Measurements from ENCODE around the gene AKNA.
A peak's percentile ranks its signal among the peaks of the same experiment; 100 is the strongest.

The AKNA gene

GRCh38 chr9:114291064-114291474 lies 96.7 kb downstream of the AKNA start:
- TF ChIP-seq EZH2 (IDR thresholded peaks at IDR 0.05; ENCODE audit: borderline replicate concordance, low read length) (no peak), CTCF (IDR thresholded peaks at IDR 0.05; ENCODE audit: low read length) (peak; percentile 91)
- no peaks in the 10 kb centered on the region for H3K36me3 ChIP-seq (ENCODE audit: insufficient read depth, low read length)
- H3K27ac ChIP-seq (ENCODE audit: low read depth, low read length, poor library complexity, severe bottlenecking) = no peak overlapping the region

GRCh38 chr9:114290561-114290986 lies 97.2 kb downstream of the AKNA start:
- Histone ChIP-seq H3K27ac (ENCODE audit: low read depth, low read length, poor library complexity, severe bottlenecking) (no peak overlapping the region), H3K4me3 (ENCODE audit: low read depth, low read length, poor library complexity, severe bottlenecking) (no peak overlapping the region), H3K9me3 (ENCODE audit: low read length) (peaks cover 7% of the 10 kb centered on the region; the same call in 1 of the 2 replicates), H2AFZ (ENCODE audit: low read length) (no peak overlapping the region), H3K36me3 (ENCODE audit: insufficient read depth, low read length) (no peaks in the 10 kb centered on the region), H3K9ac (ENCODE audit: low read length) (no peak overlapping the region), H3K27me3 (ENCODE audit: insufficient read depth, low read length) (no peaks in the 10 kb centered on the region), H3K4me2 (ENCODE audit: low read length) (no peak overlapping the region), H3K79me2 (ENCODE audit: insufficient read depth, low read length) (no peaks in the 10 kb centered on the region), H3K9me2 (ENCODE audit: low read depth, low read length) (no peaks in the 10 kb centered on the region), H3F3A (ENCODE audit: insufficient read depth, low read length) (no peaks in the 10 kb centered on the region), H3K4me1 (ENCODE audit: insufficient read depth, low read length, severe bottlenecking) (no peaks in the 10 kb centered on the region), H4K20me1 (ENCODE audit: insufficient read depth, low read length) (no peaks in the 10 kb centered on the region)
- no peak for TF ChIP-seq EZH2 (IDR thresholded peaks at IDR 0.05; ENCODE audit: borderline replicate concordance, low read length)
- TF ChIP-seq CTCF (IDR thresholded peaks at IDR 0.05; ENCODE audit: low read length) = no peak

More at GRCh38 chr9:114291064-114291474, 96.7 kb downstream of the AKNA start:
- H3K4me2 ChIP-seq (ENCODE audit: low read length) = no peak overlapping the region
- H4K20me1 ChIP-seq (ENCODE audit: insufficient read depth, low read length) = no peaks in the 10 kb centered on the region
- no peaks in the 10 kb centered on the region for H3K79me2 ChIP-seq (ENCODE audit: insufficient read depth, low read length)
- H3K9ac ChIP-seq (ENCODE audit: low read length) = no peak overlapping the region
- H3K9me3 ChIP-seq (ENCODE audit: low read length) = peaks cover 7% of the 10 kb centered on the region; the same call in 1 of the 2 replicates
- H3K4me1 ChIP-seq (ENCODE audit: insufficient read depth, low read length, severe bottlenecking) = no peaks in the 10 kb centered on the region
- no peak overlapping the region for H2AFZ ChIP-seq (ENCODE audit: low read length)
- H3F3A ChIP-seq (ENCODE audit: insufficient read depth, low read length) = no peaks in the 10 kb centered on the region
- no peak overlapping the region for H3K4me3 ChIP-seq (ENCODE audit: low read depth, low read length, poor library complexity, severe bottlenecking)
- H3K9me2 ChIP-seq (ENCODE audit: low read depth, low read length) = no peaks in the 10 kb centered on the region
- no peaks in the 10 kb centered on the region for H3K27me3 ChIP-seq (ENCODE audit: insufficient read depth, low read length)

- no peak for TF ChIP-seq CTCF (IDR thresholded peaks at IDR 0.05; ENCODE audit: low read length)
- no peak for TF ChIP-seq EZH2 (IDR thresholded peaks at IDR 0.05; ENCODE audit: borderline replicate concordance, low read length)
- Histone ChIP-seq H3K27ac (ENCODE audit: low read depth, low read length, poor library complexity, severe bottlenecking) (no peak overlapping the region), H3K4me1 (ENCODE audit: insufficient read depth, low read length, severe bottlenecking) (no peaks in the 10 kb centered on the region), H3K79me2 (ENCODE audit: insufficient read depth, low read length) (no peaks in the 10 kb centered on the region), H4K20me1 (ENCODE audit: insufficient read depth, low read length) (no peaks in the 10 kb centered on the region), H3F3A (ENCODE audit: insufficient read depth, low read length) (no peaks in the 10 kb centered on the region), H3K9me3 (ENCODE audit: low read length) (peaks cover 5% of the 10 kb centered on the region; the same call in 1 of the 2 replicates), H3K4me3 (ENCODE audit: low read depth, low read length, poor library complexity, severe bottlenecking) (no peak overlapping the region), H2AFZ (ENCODE audit: low read length) (no peak overlapping the region), H3K9me2 (ENCODE audit: low read depth, low read length) (no peaks in the 10 kb centered on the region), H3K36me3 (ENCODE audit: insufficient read depth, low read length) (no peaks in the 10 kb centered on the region), H3K4me2 (ENCODE audit: low read length) (no peak overlapping the region), H3K27me3 (ENCODE audit: insufficient read depth, low read length) (no peaks in the 10 kb centered on the region), H3K9ac (ENCODE audit: low read length) (no peak overlapping the region)
Measured at GRCh38 chr9:114289571-114290481, 98.0 kb downstream of the AKNA start.

Measured in OCI-LY1 (cell line).